Endothelial cell of umbilical vein (primary cell): ENCODE measurements around the gene TMEM37. TPM values are rescaled to one million over a fixed set of nuclear protein-coding genes. Genes with fewer than 3 reads are reported as not detected.

Source experiments
- BruUV-seq: library from RNA; stranded (reverse); fragments of 400-500 nt; replicated peaks from 2 replicates; lab custom pipeline; 2021; lab: Mats Ljungman, UMichigan
- CTCF ChIA-PET: fragments of 300-600, 350-600 bp; sonication (Branson Sonifier 250); formaldehyde crosslinking; loops from one replicate; lab custom pipeline; 2021; ENCODE audit warnings: antibody characterized with exemption, inconsistent platforms; lab: Charles Lee
- POLR2A ChIA-PET: fragments of 300-600, 350-600 bp; sonication (Branson Sonifier 250); formaldehyde crosslinking; loops from one replicate; lab custom pipeline; 2021; ENCODE audit warnings: antibody characterized with exemption, inconsistent platforms; lab: Charles Lee
- DNase-seq: peaks from one replicate; pipeline ENCODE4 v3.0.0-alpha.2; 2011; ENCODE audit warnings: low read depth, low spot score
- FAIRE-seq: peaks from 2 replicates; lab custom pipeline; 2011; peaks lifted over from hg19 to GRCh38; lab: Jason Lieb, UNC
- H2AFZ ChIP-seq: 2 replicates; pipeline ENCODE4 v1.6.0; 2012; ENCODE audit warnings: low read depth, low read length, control low read depth, inconsistent platforms
- H3K27ac ChIP-seq: 2 replicates; pipeline ENCODE4 v1.5.1; 2011; ENCODE audit warnings: low read depth, mild to moderate bottlenecking, control low read depth, low read length, moderate library complexity; ENCODE audit not compliant: insufficient read depth
- H3K27me3 ChIP-seq, 2 experiments: 2 replicates each; pipeline versions ENCODE4 v1.6.0 to v1.6.1; 2011; ENCODE audit warnings: low read length in 2 of 2, mixed read lengths in 1 of 2; ENCODE audit not compliant: control insufficient read depth in 2 of 2, insufficient read depth in 2 of 2
- H3K36me3 ChIP-seq, 2 experiments: 2 replicates in 1 of 2; 3 replicates in 1 of 2; pipeline ENCODE4 v1.5.1; 2011; ENCODE audit warnings: low read length in 2 of 2, mild to moderate bottlenecking in 1 of 2, moderate library complexity in 1 of 2; ENCODE audit not compliant: control insufficient read depth in 2 of 2, insufficient read depth in 2 of 2; ENCODE audit errors: extremely low read depth in 1 of 2
- H3K4me1 ChIP-seq: 3 replicates; pipeline ENCODE4 v1.5.1; 2011; ENCODE audit warnings: mild to moderate bottlenecking, low read length; ENCODE audit not compliant: control insufficient read depth, insufficient read depth; ENCODE audit errors: extremely low read depth
- H3K4me2 ChIP-seq: 2 replicates; pipeline ENCODE4 v1.6.1; 2011; ENCODE audit warnings: low read length, control low read depth, mixed read lengths; ENCODE audit not compliant: insufficient read depth
- H3K4me3 ChIP-seq, 3 experiments: fragments of 200-600 bp in 1 of 3; sonication (generic), shearing (Covaris generic) in 1 of 3; replicated peaks in 1 of 3; 2 replicates each; pipeline ENCODE4 v1.5.1; 2011 to 2016; ENCODE audit warnings: control low read depth in 3 of 3, low read length in 3 of 3, mild to moderate bottlenecking in 2 of 3, inconsistent platforms in 1 of 3, low read depth in 1 of 3, moderate library complexity in 1 of 3; ENCODE audit not compliant: insufficient read depth in 1 of 3
- H3K79me2 ChIP-seq: 2 replicates; pipeline ENCODE4 v1.6.0; 2012; ENCODE audit warnings: low read length, inconsistent platforms; ENCODE audit not compliant: control insufficient read depth, insufficient read depth
- H3K9ac ChIP-seq: replicated peaks from 2 replicates; pipeline ENCODE3; 2011; ENCODE audit warnings: low read length, control low read depth; ENCODE audit not compliant: insufficient read depth; ENCODE audit errors: extremely low read depth
- H3K9me1 ChIP-seq: replicated peaks from 3 replicates; pipeline ENCODE4 v1.6.0; 2011; ENCODE audit warnings: mild to moderate bottlenecking, low read length; ENCODE audit not compliant: control insufficient read depth, insufficient read depth; ENCODE audit errors: extremely low read depth
- H3K9me3 ChIP-seq: replicated peaks from 2 replicates; pipeline ENCODE4 v1.5.1; 2012; ENCODE audit warnings: low read length, inconsistent platforms; ENCODE audit not compliant: control insufficient read depth, insufficient read depth
- H4K20me1 ChIP-seq: replicated peaks from 2 replicates; pipeline ENCODE3; 2011; ENCODE audit warnings: mild to moderate bottlenecking, low read length; ENCODE audit not compliant: control insufficient read depth, insufficient read depth; ENCODE audit errors: extremely low read depth
- CTCF ChIP-seq, 2 donors: IDR thresholded peaks; 1 replicate in 1 of 2; 2 replicates in 1 of 2; pipeline ENCODE4 v1.5.1; 2011; ENCODE audit warnings: low read length in 2 of 2, mild to moderate bottlenecking in 2 of 2, moderate library complexity in 2 of 2, control low read depth in 1 of 2, inconsistent platforms in 1 of 2, low read depth in 1 of 2; ENCODE audit not compliant: insufficient read depth in 1 of 2; ENCODE audit errors: extremely low read depth in 1 of 2
- EZH2 ChIP-seq: IDR thresholded peaks from 2 replicates; pipeline ENCODE4 v1.6.1; 2012; ENCODE audit warnings: borderline replicate concordance, low read depth, mild to moderate bottlenecking, moderate library complexity, low read length, inconsistent platforms; ENCODE audit not compliant: severe bottlenecking
- FOS ChIP-seq: IDR thresholded peaks from 2 replicates; pipeline ENCODE4 v1.6.1; 2011; ENCODE audit warnings: mild to moderate bottlenecking, low read length, moderate library complexity, borderline replicate concordance; ENCODE audit not compliant: insufficient read depth
- GATA2 ChIP-seq: IDR thresholded peaks from 2 replicates; pipeline ENCODE4 v1.7.0; 2011; ENCODE audit warnings: low read depth, mild to moderate bottlenecking, moderate library complexity, mixed read lengths, low read length; ENCODE audit not compliant: insufficient read length, insufficient read depth
- JUN ChIP-seq: IDR thresholded peaks from 2 replicates; pipeline ENCODE4 v1.6.1; 2011; ENCODE audit warnings: borderline replicate concordance, low read depth; ENCODE audit not compliant: insufficient read length, insufficient read depth
- MAX ChIP-seq: IDR thresholded peaks from 2 replicates; pipeline ENCODE4 v1.6.1; 2011; ENCODE audit not compliant: insufficient read depth, insufficient read length
- MYC ChIP-seq: IDR thresholded peaks from one replicate; pipeline ENCODE4 v1.6.1; 2011; ENCODE audit warnings: mild to moderate bottlenecking, low read depth, low read length
- POLR2A ChIP-seq: IDR thresholded peaks from 2 replicates; pipeline ENCODE4 v1.6.1; 2012; ENCODE audit warnings: low read depth, mild to moderate bottlenecking, control low read depth, low read length
- POLR2AphosphoS5 ChIP-seq: IDR thresholded peaks from 2 replicates; pipeline ENCODE4 v1.6.1; 2012; ENCODE audit warnings: low read depth, mild to moderate bottlenecking, control low read depth, low read length, moderate library complexity; ENCODE audit not compliant: insufficient read depth
- dilution Hi-C: fragments of 300-500 bp; cut with MboI; formaldehyde crosslinking; loops from one replicate; pipeline ENCODE4 v1.15.0; 2019; ENCODE audit warnings: low sequenced_read_pairs; ENCODE audit not compliant: extremely low pct_ligation_motif_present
- intact Hi-C: fragments of 100-400 bp; cut with micrococcal nuclease; formaldehyde crosslinking; loops from one replicate; pipeline ENCODE4 v1.10.0; 2022
- polyA plus RNA-seq, 4 experiments: library from polyadenylated mRNA; depleted of rRNA in 3 of 4; stranded (reverse) in 3 of 4; unstranded in 1 of 4; fragments of >200 nt; gene quantifications; 2 replicates each; pipeline versions ENCODE4 v1.2.1 to v1.2.3, GENCODE V29; 2011 to 2012; ENCODE audit warnings: missing spikeins in 1 of 4
- total RNA-seq: library from RNA; stranded (reverse); gene quantifications from 2 replicates; pipeline ENCODE4 v1.2.3, GENCODE V29; 2021

The TMEM37 gene
- total and polyA plus RNA-seq, 2 donors (not counting 3 experiments of a cell fraction or from before 2014, with no cell fraction given): 3.5 to 16.2 TPM

DNA sequence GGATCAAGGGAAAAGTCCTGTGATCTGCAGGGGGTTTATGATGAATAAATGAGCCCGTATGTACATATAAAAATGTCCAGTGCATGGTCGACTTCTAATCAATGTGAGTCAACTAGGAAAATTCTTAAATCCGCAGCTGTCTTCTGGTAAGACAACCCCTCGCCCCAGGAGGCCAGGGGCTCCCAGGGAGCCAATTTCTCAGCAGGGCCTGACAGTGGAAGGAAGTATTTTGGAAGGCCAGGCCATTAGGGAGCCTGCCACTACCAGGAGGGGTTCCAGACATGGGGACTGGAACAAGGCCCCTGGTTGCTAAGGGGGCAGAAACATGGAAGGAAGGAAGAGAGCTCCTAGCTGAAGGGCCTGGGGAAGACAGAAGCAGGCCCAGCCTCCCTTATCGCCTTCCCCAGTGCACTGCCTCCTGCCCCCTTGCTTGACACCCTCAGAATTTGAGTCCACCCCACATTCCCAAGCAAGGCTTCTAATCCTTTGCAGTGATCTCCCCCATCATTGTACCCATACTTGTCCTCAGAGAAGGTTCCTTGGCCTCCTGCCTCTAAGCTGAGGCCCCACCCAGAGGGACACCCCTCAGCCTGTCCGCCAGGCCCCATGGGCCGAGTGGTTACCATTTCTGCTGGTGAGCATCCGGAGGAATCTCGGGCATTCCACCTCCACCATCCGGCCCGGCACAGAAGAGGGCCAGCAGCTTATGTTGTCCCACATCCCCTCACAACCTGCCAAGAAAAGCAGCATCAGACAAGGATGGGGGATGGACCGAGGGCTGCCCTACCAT is 46.7 kb downstream of the TMEM37 start:
- intact Hi-C loops (loop anchor here (5.0 kb wide), 5 partner anchors 161 to 596 kb away; no protein-coding TSS in a partner anchor), dilution Hi-C loops (no loop called here)
- Histone ChIP-seq H3K79me2 (no peaks in the 10 kb centered on the region), H4K20me1 (no peaks in the 10 kb centered on the region), H3K4me3 (no peak overlapping the region), H3K36me3 (no peaks in the 10 kb centered on the region), H3K4me1 (no peaks in the 10 kb centered on the region), H3K27ac (no peak overlapping the region), H2AFZ (no peak overlapping the region), H3K9me1 (no peaks in the 10 kb centered on the region), H3K9ac (no peak overlapping the region), H3K4me2 (no peak overlapping the region), H3K27me3 (no peaks in the 10 kb centered on the region), H3K9me3 (no peaks in the 10 kb centered on the region)
- FAIRE-seq: no peak
- CTCF ChIA-PET: interaction anchor here (0.8 to 2.7 kb wide), 5 partner anchors 8 to 597 kb away, joined by 3 to 31 read pairs (median 3); partner anchors contain the start of genes C2orf76 and DBI
- DNase-seq: no peak
- BruUV-seq: no TSS peak
- no peak for TF ChIP-seq MAX
- TF ChIP-seq FOS: no peak
- no peak for TF ChIP-seq CTCF (IDR thresholded peaks at IDR 0.05; ENCODE audit: extremely low read depth in 1 of 2, insufficient read depth in 1 of 2, low read depth in 1 of 2, low read length in 2 of 2)
- no peak for TF ChIP-seq MYC
- TF ChIP-seq JUN: no peak
- no peak for TF ChIP-seq POLR2AphosphoS5
- no peak for TF ChIP-seq GATA2
- no peak for TF ChIP-seq POLR2A
- no peak for TF ChIP-seq EZH2
- POLR2A ChIA-PET: no interaction called here
